NCI-H526 (cell line): Measurements from ENCODE around the gene UROS.

ENCODE experiments used
- DNase-seq, 2 experiments: peaks; one replicate each; lab custom pipeline; 2025; lab: John Stamatoyannopoulos, UW

UROS gene

DNA sequence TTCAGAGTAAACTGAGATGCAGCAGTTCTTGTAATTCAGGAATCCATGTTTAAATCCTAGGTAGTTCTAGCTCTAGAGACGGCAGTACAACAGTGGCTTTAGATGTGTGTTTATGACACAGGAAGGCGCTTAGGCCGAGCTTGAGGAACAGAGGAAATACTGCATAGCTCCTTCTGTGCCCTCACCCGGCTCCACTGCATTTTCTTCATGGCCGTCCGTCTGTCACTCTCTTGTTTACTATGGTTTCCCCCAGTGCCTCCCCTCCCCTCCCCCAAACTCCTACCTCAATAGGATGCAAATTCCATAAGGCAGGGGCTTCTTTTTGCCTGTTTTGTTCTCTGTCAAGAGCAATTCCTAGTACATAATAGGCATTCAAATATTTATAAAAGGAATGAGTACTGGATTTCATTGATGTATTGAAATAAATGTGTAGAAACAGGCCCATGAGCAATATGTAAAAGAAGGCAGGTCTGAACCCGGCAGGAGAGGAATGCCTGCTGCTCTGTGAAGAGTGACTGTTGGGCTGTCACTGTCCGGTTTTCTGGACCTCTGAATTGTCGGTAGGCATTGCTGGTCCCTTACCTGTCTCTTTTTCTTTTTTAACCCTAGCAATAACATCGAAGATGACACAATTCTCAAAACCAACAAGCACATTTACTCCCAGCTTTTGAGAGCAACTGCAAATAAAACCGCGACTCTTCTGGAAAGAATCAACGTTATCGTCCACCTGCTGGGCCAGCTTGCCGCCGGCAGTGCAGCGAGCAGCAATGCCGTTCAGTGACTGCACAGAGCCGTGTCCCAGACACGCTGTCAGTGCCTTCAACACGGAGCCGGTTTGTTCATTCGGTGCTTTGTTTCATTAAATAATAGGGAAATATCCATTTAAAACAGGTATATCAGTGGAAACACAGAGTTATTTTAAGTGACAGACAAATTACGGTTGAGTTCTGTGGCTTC, 60.1 kb downstream of the UROS start:
- peak; percentile 33 to 61 for DNase-seq

DNA sequence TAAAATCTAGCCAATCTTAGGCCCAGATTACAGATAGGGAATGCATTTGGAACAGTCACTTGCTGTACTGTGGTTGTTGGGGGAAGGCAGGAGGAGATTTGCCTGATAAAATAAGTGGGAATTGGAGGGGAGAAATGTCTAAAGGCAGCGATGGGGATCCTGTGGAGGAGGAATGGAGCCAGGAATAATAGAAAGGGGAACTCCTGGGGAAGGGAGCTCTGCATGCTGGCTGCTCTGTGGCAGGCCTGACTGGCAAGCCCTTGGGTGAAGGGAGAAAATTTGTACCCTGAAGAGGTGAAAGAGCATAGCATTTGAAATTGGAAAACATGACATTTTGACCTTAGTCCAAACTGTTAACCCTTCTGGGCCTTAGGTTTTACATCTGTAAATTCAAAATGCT, 61.1 kb downstream of the UROS start:
- no peak for DNase-seq

DNA sequence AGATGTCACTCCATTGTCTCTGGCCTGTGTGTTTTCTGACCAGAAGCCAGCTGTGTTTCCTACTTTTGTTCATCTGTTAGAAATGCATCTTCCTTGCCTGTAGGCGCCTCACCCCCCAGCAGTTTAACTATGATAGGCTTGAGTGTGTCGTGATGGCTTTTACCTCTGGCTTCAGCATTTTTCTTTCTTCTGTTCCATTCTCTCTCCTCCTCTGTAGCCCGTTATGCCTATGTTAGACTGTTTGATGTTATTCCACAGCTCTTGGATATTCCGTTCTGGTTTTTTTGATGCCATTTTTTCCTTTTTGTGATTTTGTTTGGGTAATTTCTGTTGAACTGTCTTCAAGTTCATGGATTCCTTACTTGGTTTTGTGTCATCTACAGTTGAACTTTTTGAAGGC, 65.3 kb downstream of the UROS start:
- DNase-seq: no peak

DNA sequence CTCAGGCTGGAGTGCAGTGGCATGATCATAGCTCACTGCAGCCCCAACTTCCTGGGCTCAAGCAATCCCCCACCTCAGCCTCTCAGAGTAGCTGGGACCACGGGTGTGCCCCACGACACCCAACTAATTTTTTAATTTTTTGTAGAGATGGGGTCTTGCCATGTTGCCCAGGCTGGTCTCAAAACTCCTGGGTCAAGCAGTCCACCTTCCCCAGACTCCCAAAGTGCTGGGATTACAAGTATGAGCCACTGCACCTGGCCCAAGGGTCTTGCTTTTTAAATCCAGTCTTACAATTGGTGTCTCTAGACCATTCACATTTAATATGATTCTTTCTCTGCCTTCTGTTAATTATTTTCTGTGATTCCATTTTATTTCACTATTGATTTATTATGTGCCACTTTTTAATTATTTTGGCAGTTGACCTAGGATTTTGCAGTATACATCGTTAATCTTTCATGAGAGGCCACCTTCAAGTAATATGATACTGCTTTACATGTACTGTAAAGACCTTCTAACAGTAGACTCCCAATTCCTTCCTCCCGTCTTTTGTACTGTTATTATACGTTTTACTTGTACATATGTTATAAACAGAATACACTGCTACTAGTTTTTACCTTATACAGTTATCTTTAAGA, 66.1 kb downstream of the UROS start:
- DNase-seq: no peak

DNA sequence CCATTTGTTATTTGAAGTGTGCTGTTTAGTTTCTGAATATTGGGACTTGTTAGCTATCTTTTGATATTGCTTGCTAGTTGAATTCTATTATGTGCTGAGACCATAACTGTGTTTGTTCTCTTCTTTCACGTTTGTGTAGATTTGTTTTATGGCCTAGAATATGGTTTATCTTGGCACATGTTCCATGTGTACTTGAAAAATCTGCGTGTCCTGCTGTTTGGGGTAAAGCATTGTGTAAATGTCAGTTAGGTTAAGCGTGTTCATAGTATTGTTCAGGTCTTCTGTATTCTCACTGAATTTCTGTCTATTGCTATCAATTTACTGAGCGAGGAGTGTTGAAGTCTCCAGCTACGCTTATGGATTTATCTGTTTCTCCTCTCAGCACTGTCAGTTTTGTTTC, 66.9 kb downstream of the UROS start:
- no peak for DNase-seq

DNA sequence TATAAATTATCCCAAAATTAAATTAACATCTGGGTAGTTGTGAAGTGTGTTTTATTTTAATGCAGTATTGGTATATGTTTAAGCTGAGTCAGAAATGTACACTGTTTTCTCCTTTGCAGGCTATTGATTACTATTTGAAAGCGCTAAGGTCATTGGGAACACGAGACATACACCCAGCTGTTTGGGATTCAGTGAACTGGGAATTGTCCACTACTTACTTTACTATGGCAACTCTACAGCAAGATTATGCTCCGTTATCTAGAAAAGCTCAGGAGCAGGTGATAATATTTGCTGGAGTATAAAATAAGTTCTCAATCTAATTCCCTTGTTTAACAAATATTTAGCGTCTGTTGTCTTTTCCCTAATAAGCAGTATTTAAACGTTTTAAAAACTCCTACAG, 75.6 kb downstream of the UROS start:
- DNase-seq: no peak

DNA sequence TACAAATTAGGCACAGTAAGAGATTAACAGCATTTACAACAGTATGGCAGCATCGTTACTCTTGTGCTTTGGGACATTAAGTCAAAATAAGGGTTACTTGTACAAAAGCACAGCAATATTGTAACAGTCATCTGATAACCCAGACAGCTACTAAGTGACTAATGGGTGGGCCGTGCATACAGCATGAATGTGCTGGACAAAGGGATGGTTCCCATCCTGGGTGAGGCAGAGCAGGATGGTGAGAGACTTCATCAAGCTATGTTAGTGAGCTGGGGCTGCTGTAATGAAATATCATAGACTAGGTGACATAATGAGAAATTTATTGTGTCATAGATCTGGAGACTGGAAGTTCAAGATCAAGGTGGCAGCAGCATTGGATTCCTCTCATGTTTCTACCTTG, 78.1 kb downstream of the UROS start:
- no peak for DNase-seq

DNA sequence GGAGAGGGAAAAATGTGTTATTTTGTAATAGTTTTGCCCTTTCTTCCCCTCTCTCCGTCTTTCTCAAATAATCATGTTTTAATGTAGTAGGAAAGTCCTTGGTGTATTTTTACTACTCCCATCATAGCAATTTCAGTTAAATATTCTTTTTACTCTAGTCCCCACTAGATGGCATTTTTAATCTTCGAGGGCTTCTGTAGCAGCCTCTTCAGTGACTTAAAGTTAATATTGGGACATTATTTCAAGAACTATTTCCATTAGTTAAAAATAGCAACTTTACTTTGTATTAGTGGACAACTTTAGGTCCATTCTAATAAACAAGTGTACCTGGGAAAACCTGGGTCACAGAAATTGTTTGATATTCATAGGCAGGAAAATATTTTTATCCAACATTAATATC, 80.6 kb downstream of the UROS start:
- DNase-seq: no peak

DNA sequence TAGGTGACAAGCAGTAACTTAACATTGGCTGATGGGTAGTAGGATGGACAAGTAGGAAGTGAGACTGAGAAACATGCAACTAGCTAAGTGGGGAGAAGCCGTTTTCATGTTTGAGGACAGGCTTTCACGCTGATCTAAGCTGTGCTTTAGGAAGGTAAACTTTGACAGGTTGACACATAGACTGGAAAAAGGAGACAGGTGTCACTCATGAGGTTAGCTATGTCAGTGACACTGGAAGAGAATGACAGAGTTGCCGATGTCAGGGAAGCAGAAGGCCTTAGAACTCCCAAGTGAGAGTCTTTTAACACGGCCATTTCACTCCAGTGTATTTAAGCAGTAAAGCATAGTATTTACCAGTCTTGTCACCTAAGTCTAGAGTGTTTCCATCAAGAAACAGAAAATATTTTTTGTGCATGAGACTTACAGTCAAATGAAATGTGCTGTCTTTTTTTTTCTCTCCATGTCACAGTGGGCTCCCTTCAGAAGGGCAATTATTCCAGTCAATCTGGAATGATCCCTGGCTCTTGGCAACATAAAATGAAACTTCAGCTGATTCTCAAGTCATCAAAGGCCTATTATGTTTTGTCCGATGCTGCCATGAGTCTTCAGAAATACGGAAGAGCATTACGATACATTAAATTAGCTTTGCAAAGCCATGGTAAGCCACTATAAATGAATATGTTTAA, 82.9 kb downstream of the UROS start:
- no peak for DNase-seq
